GM19324 (cell line): Measurements from ENCODE around the gene SLC3A2.
"Not testable (repeated sequence)": the region's sequence is repeated elsewhere in the genome, so short reads cannot be mapped to it uniquely, and the experiment has no call there.

ENCODE experiments used
- ATAC-seq: cut with Tn5 transposase; IDR thresholded peaks from one replicate; pipeline ENCODE4 v1.9.1; 2021; ENCODE audit warnings: mild to moderate bottlenecking, moderate library complexity; ENCODE audit not compliant: unreplicated experiment, low FRiP score

SLC3A2 gene

GRCh38 chr11:62925745-62926679 lies 45.3 kb downstream of the SLC3A2 start:
- ATAC-seq, result no peak

- no peak for ATAC-seq
Observed at GRCh38 chr11:62926680-62927455, 46.2 kb downstream of the SLC3A2 start.

- ATAC-seq, result no peak
Observed at GRCh38 chr11:62928011-62928410, 47.3 kb downstream of the SLC3A2 start.

GRCh38 chr11:62930157-62930556 lies 49.5 kb downstream of the SLC3A2 start:
- no peak for ATAC-seq

- no peak for ATAC-seq
Observed at GRCh38 chr11:62930666-62931065, 50.0 kb downstream of the SLC3A2 start.

GRCh38 chr11:62931499-62932278 lies 51.0 kb downstream of the SLC3A2 start:
- ATAC-seq, result no peak

GRCh38 chr11:62933285-62933684 lies 52.6 kb downstream of the SLC3A2 start:
- no peak for ATAC-seq

- no peak for ATAC-seq
Observed at GRCh38 chr11:62933750-62934495, 53.2 kb downstream of the SLC3A2 start.

GRCh38 chr11:62934496-62934785 lies 53.7 kb downstream of the SLC3A2 start:
- ATAC-seq, result no peak

GRCh38 chr11:62937528-62937927 lies 56.8 kb downstream of the SLC3A2 start:
- ATAC-seq, result not testable (repeated sequence)
